Measurements from ENCODE around the gene ALDH9A1.

The ALDH9A1 gene

DNA sequence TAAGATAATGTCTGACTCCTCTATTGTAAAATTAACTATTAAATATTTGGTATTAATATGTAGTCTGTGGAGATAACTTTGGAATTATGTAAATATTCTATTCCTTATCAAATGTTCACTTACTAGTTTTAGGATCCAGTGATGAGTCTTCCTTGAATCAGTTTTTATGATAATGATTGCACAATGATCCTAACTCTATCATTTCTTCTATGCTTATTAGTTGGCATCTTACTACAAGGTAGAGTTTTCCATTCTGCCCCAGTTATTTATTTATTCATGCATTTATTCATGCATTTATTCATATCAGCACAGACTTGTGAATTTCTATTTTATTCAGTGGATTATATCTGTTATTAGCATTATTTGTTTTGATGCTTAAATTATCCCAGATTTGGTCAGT lies 74.7 kb downstream of the ALDH9A1 start:
- H3K4me3 ChIP-seq (ENCODE audit: low read depth, low read length): no peak overlapping the region
- H3K9me3 ChIP-seq (ENCODE audit: control insufficient read depth, low read length): no peaks in the 10 kb centered on the region
- no peaks in the 10 kb centered on the region for H3K27me3 ChIP-seq (ENCODE audit: control insufficient read depth, insufficient read depth, low read length)
- H2AFZ ChIP-seq: no peak overlapping the region
- H3K4me1 ChIP-seq: no peaks in the 10 kb centered on the region
- H3K4me2 ChIP-seq (ENCODE audit: low read length): no peak overlapping the region
- TF ChIP-seq, protein P1, sequence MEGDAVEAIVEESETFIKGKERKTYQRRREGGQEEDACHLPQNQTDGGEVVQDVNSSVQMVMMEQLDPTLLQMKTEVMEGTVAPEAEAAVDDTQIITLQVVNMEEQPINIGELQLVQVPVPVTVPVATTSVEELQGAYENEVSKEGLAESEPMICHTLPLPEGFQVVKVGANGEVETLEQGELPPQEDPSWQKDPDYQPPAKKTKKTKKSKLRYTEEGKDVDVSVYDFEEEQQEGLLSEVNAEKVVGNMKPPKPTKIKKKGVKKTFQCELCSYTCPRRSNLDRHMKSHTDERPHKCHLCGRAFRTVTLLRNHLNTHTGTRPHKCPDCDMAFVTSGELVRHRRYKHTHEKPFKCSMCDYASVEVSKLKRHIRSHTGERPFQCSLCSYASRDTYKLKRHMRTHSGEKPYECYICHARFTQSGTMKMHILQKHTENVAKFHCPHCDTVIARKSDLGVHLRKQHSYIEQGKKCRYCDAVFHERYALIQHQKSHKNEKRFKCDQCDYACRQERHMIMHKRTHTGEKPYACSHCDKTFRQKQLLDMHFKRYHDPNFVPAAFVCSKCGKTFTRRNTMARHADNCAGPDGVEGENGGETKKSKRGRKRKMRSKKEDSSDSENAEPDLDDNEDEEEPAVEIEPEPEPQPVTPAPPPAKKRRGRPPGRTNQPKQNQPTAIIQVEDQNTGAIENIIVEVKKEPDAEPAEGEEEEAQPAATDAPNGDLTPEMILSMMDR (IDR thresholded peaks at IDR 0.05): no peak
- H3K79me2 ChIP-seq: no peaks in the 10 kb centered on the region
- H3K27ac ChIP-seq: no peak overlapping the region
- H3K36me3 ChIP-seq (ENCODE audit: control insufficient read depth, insufficient read depth, low read length): no peaks in the 10 kb centered on the region
- H3K9ac ChIP-seq: no peak overlapping the region

DNA sequence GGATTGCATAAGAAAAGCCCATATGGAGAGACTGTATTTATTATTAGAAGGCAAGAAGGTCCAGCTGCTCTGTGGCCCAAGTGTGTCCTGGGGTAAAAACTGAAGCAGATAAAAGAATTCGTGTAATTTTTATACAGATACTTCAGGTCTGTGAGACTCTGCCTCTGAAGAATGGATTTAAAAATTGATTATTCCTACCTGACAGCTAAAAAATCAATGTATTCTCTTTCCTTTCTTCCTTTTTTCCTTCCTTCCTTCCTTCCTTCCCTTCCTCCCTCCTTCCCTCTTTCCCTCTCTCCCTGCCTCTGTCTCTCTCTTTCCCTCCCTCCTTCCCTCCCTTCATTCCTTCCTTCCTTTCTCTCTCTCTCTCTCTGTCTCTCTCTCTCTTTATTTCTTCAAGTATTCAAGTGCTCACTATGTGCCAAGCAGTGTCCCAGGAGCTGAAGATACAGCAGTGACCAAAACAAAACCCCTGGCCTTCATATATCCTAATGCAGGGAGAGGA lies 78.7 kb downstream of the ALDH9A1 start:
- Histone ChIP-seq H3K27ac (no peak overlapping the region), H2AFZ (no peak overlapping the region), H3K4me1 (no peaks in the 10 kb centered on the region), H3K9ac (no peak overlapping the region), H3K4me3 (ENCODE audit: low read depth, low read length) (no peak overlapping the region), H3K9me3 (ENCODE audit: control insufficient read depth, low read length) (no peaks in the 10 kb centered on the region), H3K4me2 (ENCODE audit: low read length) (no peak overlapping the region), H3K36me3 (ENCODE audit: control insufficient read depth, insufficient read depth, low read length) (no peaks in the 10 kb centered on the region), H3K79me2 (no peaks in the 10 kb centered on the region), H3K27me3 (ENCODE audit: control insufficient read depth, insufficient read depth, low read length) (no peaks in the 10 kb centered on the region)
- TF ChIP-seq, protein P1 (IDR thresholded peaks at IDR 0.05): no peak

DNA sequence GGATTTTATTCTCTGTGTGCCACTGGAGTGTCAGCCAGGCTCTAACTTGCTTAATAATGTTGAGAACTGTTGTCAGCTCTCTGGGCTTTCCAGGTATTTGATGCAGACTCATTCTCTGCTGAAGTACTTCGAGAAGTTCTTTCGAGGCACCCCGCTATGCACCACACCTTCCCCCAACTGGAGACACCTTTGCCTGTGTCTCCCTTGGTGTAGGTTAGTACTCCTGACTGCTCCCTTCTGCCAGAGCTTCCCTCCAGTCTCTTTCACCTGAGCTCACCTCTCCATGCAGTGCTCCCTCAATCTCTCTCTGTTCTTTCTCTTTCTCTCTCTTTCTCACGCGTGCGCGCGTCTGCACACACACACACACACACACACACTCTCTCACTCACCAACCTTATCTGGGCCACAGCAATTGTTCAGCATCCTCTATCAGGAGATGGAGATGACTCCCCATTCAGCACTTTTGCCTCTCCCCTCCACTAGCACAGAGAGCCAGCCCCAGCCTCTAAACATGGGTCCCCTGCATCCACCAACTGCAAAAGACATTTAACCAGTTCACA lies 81.3 kb downstream of the ALDH9A1 start:
- Histone ChIP-seq H3K4me3 (ENCODE audit: low read depth, low read length) (no peak overlapping the region), H3K9ac (no peak overlapping the region), H3K4me1 (no peaks in the 10 kb centered on the region), H3K4me2 (ENCODE audit: low read length) (no peak overlapping the region), H3K27me3 (ENCODE audit: control insufficient read depth, insufficient read depth, low read length) (no peaks in the 10 kb centered on the region), H3K27ac (no peak overlapping the region), H3K36me3 (ENCODE audit: control insufficient read depth, insufficient read depth, low read length) (no peaks in the 10 kb centered on the region), H2AFZ (no peak overlapping the region), H3K9me3 (ENCODE audit: control insufficient read depth, low read length) (no peaks in the 10 kb centered on the region), H3K79me2 (no peaks in the 10 kb centered on the region)
- TF ChIP-seq, protein P1 (IDR thresholded peaks at IDR 0.05): no peak

DNA sequence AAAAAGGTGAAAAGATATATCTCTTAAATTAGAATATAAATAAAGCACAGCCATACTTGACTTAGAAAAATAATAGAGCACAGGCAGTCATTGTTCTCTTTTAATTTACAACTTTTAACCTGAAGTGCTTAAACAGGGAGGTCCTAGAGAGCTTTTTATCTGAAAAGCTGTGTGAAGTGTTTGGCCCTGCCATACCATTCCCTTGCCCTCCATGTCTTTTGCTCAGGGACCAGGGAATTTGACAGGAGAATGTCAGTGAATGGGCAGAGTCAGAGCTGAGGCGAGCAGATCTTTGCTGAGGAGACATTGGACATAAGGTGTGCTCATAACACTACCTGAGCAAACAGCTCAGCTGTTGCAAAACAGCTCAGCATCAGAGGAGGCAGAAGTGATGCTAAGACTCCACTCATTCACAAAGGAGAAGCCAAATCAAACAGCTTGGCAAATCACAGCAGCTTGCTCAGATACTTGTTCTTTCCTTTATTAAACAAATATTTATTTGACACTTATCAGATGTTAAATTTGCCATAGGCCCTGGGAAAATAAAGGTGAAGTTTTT lies 82.2 kb downstream of the ALDH9A1 start:
- no peak overlapping the region for H3K4me2 ChIP-seq (ENCODE audit: low read length)
- no peak overlapping the region for H3K27ac ChIP-seq
- no peaks in the 10 kb centered on the region for H3K79me2 ChIP-seq
- H2AFZ ChIP-seq: no peak overlapping the region
- no peaks in the 10 kb centered on the region for H3K9me3 ChIP-seq (ENCODE audit: control insufficient read depth, low read length)
- no peak overlapping the region for H3K9ac ChIP-seq
- H3K4me3 ChIP-seq (ENCODE audit: low read depth, low read length): no peak overlapping the region
- no peaks in the 10 kb centered on the region for H3K4me1 ChIP-seq
- H3K27me3 ChIP-seq (ENCODE audit: control insufficient read depth, insufficient read depth, low read length): no peaks in the 10 kb centered on the region
- TF ChIP-seq, protein P1 (IDR thresholded peaks at IDR 0.05): no peak
- H3K36me3 ChIP-seq (ENCODE audit: control insufficient read depth, insufficient read depth, low read length): no peaks in the 10 kb centered on the region

Data from parathyroid adenoma (tissue), 2 donors.